Measurements from ENCODE around the gene TWF2.

The TWF2 gene

GRCh38 chr3:52270252-52270754 is 31.3 kb upstream of the TWF2 start:
- Histone ChIP-seq H3K4me1 (no peaks in the 10 kb centered on the region), H3K4me3 (ENCODE audit: low read depth, low read length) (no peak overlapping the region)

DNA sequence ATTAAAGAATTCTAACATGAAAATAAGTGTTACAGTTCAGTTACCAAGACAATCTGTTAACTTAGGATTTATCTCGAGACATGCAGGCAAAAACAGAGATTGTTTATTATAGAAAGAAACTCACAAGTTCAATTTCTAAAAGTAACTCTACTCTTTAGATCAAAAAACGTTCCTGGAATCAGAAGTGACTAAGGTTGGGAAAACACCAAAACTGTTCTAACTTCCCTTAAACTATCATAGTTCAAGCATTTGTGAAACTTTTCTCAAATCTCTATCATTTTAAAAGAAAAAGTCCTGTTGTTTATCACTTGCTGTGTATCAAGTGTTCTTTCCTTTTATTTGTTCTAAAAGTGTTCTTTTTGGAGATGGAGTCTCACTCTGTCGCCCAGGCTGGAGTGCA is 30.8 kb upstream of the TWF2 start:
- H3K9me3 ChIP-seq (ENCODE audit: control insufficient read depth, low read length): no peaks in the 10 kb centered on the region
- H3K4me2 ChIP-seq (ENCODE audit: low read length): no peak overlapping the region
- no peaks in the 10 kb centered on the region for H3K27me3 ChIP-seq (ENCODE audit: control insufficient read depth, insufficient read depth, low read length)
- TF ChIP-seq, protein P1, sequence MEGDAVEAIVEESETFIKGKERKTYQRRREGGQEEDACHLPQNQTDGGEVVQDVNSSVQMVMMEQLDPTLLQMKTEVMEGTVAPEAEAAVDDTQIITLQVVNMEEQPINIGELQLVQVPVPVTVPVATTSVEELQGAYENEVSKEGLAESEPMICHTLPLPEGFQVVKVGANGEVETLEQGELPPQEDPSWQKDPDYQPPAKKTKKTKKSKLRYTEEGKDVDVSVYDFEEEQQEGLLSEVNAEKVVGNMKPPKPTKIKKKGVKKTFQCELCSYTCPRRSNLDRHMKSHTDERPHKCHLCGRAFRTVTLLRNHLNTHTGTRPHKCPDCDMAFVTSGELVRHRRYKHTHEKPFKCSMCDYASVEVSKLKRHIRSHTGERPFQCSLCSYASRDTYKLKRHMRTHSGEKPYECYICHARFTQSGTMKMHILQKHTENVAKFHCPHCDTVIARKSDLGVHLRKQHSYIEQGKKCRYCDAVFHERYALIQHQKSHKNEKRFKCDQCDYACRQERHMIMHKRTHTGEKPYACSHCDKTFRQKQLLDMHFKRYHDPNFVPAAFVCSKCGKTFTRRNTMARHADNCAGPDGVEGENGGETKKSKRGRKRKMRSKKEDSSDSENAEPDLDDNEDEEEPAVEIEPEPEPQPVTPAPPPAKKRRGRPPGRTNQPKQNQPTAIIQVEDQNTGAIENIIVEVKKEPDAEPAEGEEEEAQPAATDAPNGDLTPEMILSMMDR (IDR thresholded peaks at IDR 0.05): no peak
- H3K36me3 ChIP-seq (ENCODE audit: control insufficient read depth, insufficient read depth, low read length): no peaks in the 10 kb centered on the region
- H3K79me2 ChIP-seq: peaks cover 50% of the 10 kb centered on the region
- no peak overlapping the region for H3K9ac ChIP-seq
- no peak overlapping the region for H2AFZ ChIP-seq
- no peaks in the 10 kb centered on the region for H3K4me1 ChIP-seq
- no peak overlapping the region for H3K27ac ChIP-seq
- H3K4me3 ChIP-seq (ENCODE audit: low read depth, low read length): no peak overlapping the region

More at GRCh38 chr3:52270252-52270754, 31.3 kb upstream of the TWF2 start:
- Histone ChIP-seq H3K36me3 (ENCODE audit: control insufficient read depth, insufficient read depth, low read length) (no peaks in the 10 kb centered on the region), H3K27me3 (ENCODE audit: control insufficient read depth, insufficient read depth, low read length) (no peaks in the 10 kb centered on the region), H3K27ac (no peak overlapping the region), H3K9me3 (ENCODE audit: control insufficient read depth, low read length) (no peaks in the 10 kb centered on the region), H2AFZ (no peak overlapping the region), H3K4me2 (ENCODE audit: low read length) (no peak overlapping the region), H3K9ac (no peak overlapping the region), H3K79me2 (peaks cover 54% of the 10 kb centered on the region)
- TF ChIP-seq, protein P1 (IDR thresholded peaks at IDR 0.05): no peak

DNA sequence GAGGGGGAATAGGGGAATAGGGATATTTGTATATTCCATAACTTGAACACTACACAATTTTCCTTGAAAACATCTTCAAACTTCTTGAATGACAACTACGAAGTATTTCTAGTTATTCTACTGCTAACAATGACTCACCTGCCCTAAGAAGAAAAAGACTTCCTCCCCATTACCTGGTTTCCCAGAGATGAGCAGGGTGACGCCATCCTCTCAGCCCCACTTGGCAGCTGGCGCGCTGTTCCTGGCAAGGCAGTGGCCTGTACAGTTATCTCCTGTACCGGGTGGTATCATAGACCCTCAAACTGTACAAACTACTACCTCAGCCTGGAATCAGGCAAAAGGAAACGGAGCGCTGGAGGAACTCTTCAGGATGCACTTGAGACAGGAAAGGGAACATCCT is 29.1 kb upstream of the TWF2 start:
- H3K27ac ChIP-seq: no peak overlapping the region
- H3K4me2 ChIP-seq (ENCODE audit: low read length): no peak overlapping the region
- no peak overlapping the region for H3K4me3 ChIP-seq (ENCODE audit: low read depth, low read length)
- no peaks in the 10 kb centered on the region for H3K36me3 ChIP-seq (ENCODE audit: control insufficient read depth, insufficient read depth, low read length)
- no peaks in the 10 kb centered on the region for H3K9me3 ChIP-seq (ENCODE audit: control insufficient read depth, low read length)
- TF ChIP-seq, protein P1 (IDR thresholded peaks at IDR 0.05): no peak
- no peak overlapping the region for H2AFZ ChIP-seq
- no peak overlapping the region for H3K9ac ChIP-seq
- H3K4me1 ChIP-seq: no peaks in the 10 kb centered on the region
- no peaks in the 10 kb centered on the region for H3K27me3 ChIP-seq (ENCODE audit: control insufficient read depth, insufficient read depth, low read length)
- H3K79me2 ChIP-seq: peaks cover 48% of the 10 kb centered on the region

GRCh38 chr3:52265387-52265786 is 26.4 kb upstream of the TWF2 start:
- H2AFZ ChIP-seq: no peak overlapping the region
- H3K27ac ChIP-seq: no peak overlapping the region
- no peaks in the 10 kb centered on the region for H3K4me1 ChIP-seq
- TF ChIP-seq, protein P1 (IDR thresholded peaks at IDR 0.05): no peak
- no peak overlapping the region for H3K4me2 ChIP-seq (ENCODE audit: low read length)
- H3K4me3 ChIP-seq (ENCODE audit: low read depth, low read length): no peak overlapping the region
- H3K9me3 ChIP-seq (ENCODE audit: control insufficient read depth, low read length): no peaks in the 10 kb centered on the region
- H3K79me2 ChIP-seq: peaks cover 28% of the 10 kb centered on the region
- H3K36me3 ChIP-seq (ENCODE audit: control insufficient read depth, insufficient read depth, low read length): no peaks in the 10 kb centered on the region
- no peaks in the 10 kb centered on the region for H3K27me3 ChIP-seq (ENCODE audit: control insufficient read depth, insufficient read depth, low read length)
- no peak overlapping the region for H3K9ac ChIP-seq

GRCh38 chr3:52262447-52262846 is 23.5 kb upstream of the TWF2 start:
- H3K4me3 ChIP-seq (ENCODE audit: low read depth, low read length): no peak overlapping the region
- no peaks in the 10 kb centered on the region for H3K4me1 ChIP-seq
- no peak overlapping the region for H2AFZ ChIP-seq
- H3K27me3 ChIP-seq (ENCODE audit: control insufficient read depth, insufficient read depth, low read length): no peaks in the 10 kb centered on the region
- no peak overlapping the region for H3K27ac ChIP-seq
- TF ChIP-seq, protein P1 (IDR thresholded peaks at IDR 0.05): no peak
- no peak overlapping the region for H3K4me2 ChIP-seq (ENCODE audit: low read length)
- no peak overlapping the region for H3K9ac ChIP-seq
- H3K9me3 ChIP-seq (ENCODE audit: control insufficient read depth, low read length): no peaks in the 10 kb centered on the region
- no peaks in the 10 kb centered on the region for H3K36me3 ChIP-seq (ENCODE audit: control insufficient read depth, insufficient read depth, low read length)
- peaks cover 20% of the 10 kb centered on the region for H3K79me2 ChIP-seq
